HepG2 (cell line): ENCODE results near the gene CPE. TPM values are rescaled to one million over a fixed set of nuclear protein-coding genes. Genes with fewer than 3 reads are reported as not detected.

Experiments
- ATAC-seq: fragments of 200-7000 bp; cut with Tn5 transposase; 3 replicates; pipeline ENCODE4 v1.9.1; 2020; ENCODE audit warnings: mild to moderate bottlenecking, moderate library complexity
- BruUV-seq: library from RNA; stranded (reverse); fragments of 400-500 nt; replicated peaks from 2 replicates; lab custom pipeline; 2021; lab: Mats Ljungman, UMichigan
- CTCF ChIA-PET: fragments of 300-600 bp; formaldehyde crosslinking; extraction: SDS; loops from one replicate; lab custom pipeline; 2021; ENCODE audit warnings: low total read pairs, inconsistent platforms, low intra/inter-chr PET ratio; lab: Yijun Ruan, JAX
- POLR2A ChIA-PET: fragments of 350-600 bp; sonication (Branson Sonifier 250); formaldehyde crosslinking; loops from one replicate; lab custom pipeline; 2020; ENCODE audit warnings: antibody characterized with exemption, inconsistent platforms; lab: Yijun Ruan, JAX
- DNase-seq: peaks from one replicate; pipeline ENCODE4 v3.0.0-alpha.2; 2015; ENCODE audit warnings: low spot score
- FAIRE-seq: peaks from 3 replicates; lab custom pipeline; 2011; peaks lifted over from hg19 to GRCh38; lab: Jason Lieb, UNC
- H2AFZ ChIP-seq: one replicate; pipeline ENCODE4 v1.6.1; 2011; ENCODE audit warnings: low read length, inconsistent platforms
- H3K27ac ChIP-seq: fragments of 300-600 bp; 3 replicates; pipeline ENCODE4 v1.8.0; 2011; ENCODE audit warnings: mixed run types, mild to moderate bottlenecking, mixed read lengths, low read length, inconsistent platforms; ENCODE audit not compliant: insufficient read depth; ENCODE audit errors: extremely low read length
- H3K27me3 ChIP-seq, 2 experiments: fragments of 200-600 bp in 1 of 2; 2 replicates in 1 of 2; 3 replicates in 1 of 2; pipeline versions ENCODE4 v1.6.0 to v1.8.0; 2011; ENCODE audit warnings: low read length in 2 of 2, mild to moderate bottlenecking in 2 of 2, moderate library complexity in 2 of 2, inconsistent platforms in 1 of 2; ENCODE audit not compliant: insufficient read depth in 2 of 2, control insufficient read depth in 1 of 2
- H3K36me3 ChIP-seq, 2 experiments: fragments of 200-600 bp in 1 of 2; replicated peaks in 1 of 2; 2 replicates in 1 of 2; 3 replicates in 1 of 2; pipeline versions ENCODE4 v1.5.1 to v1.8.0; 2011; ENCODE audit warnings: low read length in 2 of 2, inconsistent platforms in 1 of 2; ENCODE audit not compliant: insufficient read depth in 2 of 2, control insufficient read depth in 1 of 2
- H3K4me1 ChIP-seq: 2 replicates; pipeline ENCODE4 v1.5.1; 2012; ENCODE audit warnings: low read length, inconsistent platforms; ENCODE audit not compliant: insufficient read depth
- H3K4me2 ChIP-seq: 2 replicates; pipeline ENCODE4 v1.6.0; 2011; ENCODE audit warnings: low read depth, low read length, inconsistent platforms
- H3K4me3 ChIP-seq, 3 experiments: fragments of 200-600 bp in 1 of 3; sonication (generic), shearing (Covaris generic) in 1 of 3; replicated peaks in 1 of 3; 2 replicates each; pipeline ENCODE4 v1.5.1; 2011 to 2016; ENCODE audit warnings: low read length in 3 of 3, inconsistent platforms in 2 of 3, low read depth in 2 of 3, mild to moderate bottlenecking in 2 of 3, control low read depth in 1 of 3, mixed read lengths in 1 of 3; ENCODE audit not compliant: insufficient read depth in 1 of 3
- H3K79me2 ChIP-seq: one replicate; pipeline ENCODE4 v1.6.1; 2011; ENCODE audit warnings: low read length, inconsistent platforms; ENCODE audit not compliant: insufficient read depth
- H3K9ac ChIP-seq: 2 replicates; pipeline ENCODE4 v1.6.0; 2011; ENCODE audit warnings: mild to moderate bottlenecking, low read depth, low read length, inconsistent platforms; ENCODE audit not compliant: insufficient read depth
- H3K9me3 ChIP-seq: 2 replicates; pipeline ENCODE4 v1.5.1; 2012; ENCODE audit warnings: mild to moderate bottlenecking, low read length
- H4K20me1 ChIP-seq: 2 replicates; pipeline ENCODE4 v1.6.0; 2011; ENCODE audit warnings: inconsistent platforms, mild to moderate bottlenecking, low read length, moderate library complexity; ENCODE audit not compliant: insufficient read depth
- BATF2 ChIP-seq: sonication (generic); formaldehyde crosslinking; IDR thresholded peaks from 2 replicates; pipeline ENCODE4 v1.8.0; 2022; ENCODE audit warnings: mild to moderate bottlenecking, missing genetic modification reagents, moderate library complexity
- BRD4 ChIP-seq: sonication (generic); formaldehyde crosslinking; IDR thresholded peaks from 2 replicates; pipeline ENCODE4 v1.4.0; 2020; ENCODE audit warnings: missing genetic modification reagents
- DPF2 ChIP-seq: sonication (generic); formaldehyde crosslinking; IDR thresholded peaks from 2 replicates; pipeline ENCODE4 v1.4.0; 2020; ENCODE audit warnings: mild to moderate bottlenecking, low read depth, missing genetic modification reagents, borderline replicate concordance
- DZIP1 ChIP-seq: sonication (generic); formaldehyde crosslinking; IDR thresholded peaks from 2 replicates; pipeline ENCODE4 v1.5.0; 2020; ENCODE audit warnings: mild to moderate bottlenecking, missing genetic modification reagents
- MAFF ChIP-seq: IDR thresholded peaks from 2 replicates; pipeline ENCODE4 v1.6.1; 2011; ENCODE audit warnings: low read depth, low read length, improper control_type of control experiment
- MAFK ChIP-seq, 2 experiments: IDR thresholded peaks in 1 of 2; conservative IDR thresholded peaks in 1 of 2; 2 replicates each; pipeline ENCODE4 v1.6.1; 2011; ENCODE audit warnings: improper control_type of control experiment in 2 of 2, low read length in 2 of 2
- PAF1 ChIP-seq: IDR thresholded peaks from 2 replicates; pipeline ENCODE4 v1.6.1; 2016; ENCODE audit warnings: missing genetic modification reagents, missing compliant biosample characterization
- RARG ChIP-seq: sonication (generic); formaldehyde crosslinking; IDR thresholded peaks from 2 replicates; pipeline ENCODE4 v1.4.0; 2020; ENCODE audit warnings: low read depth, mild to moderate bottlenecking, missing genetic modification reagents
- SNAPC5 ChIP-seq: sonication (generic); formaldehyde crosslinking; IDR thresholded peaks from 2 replicates; pipeline ENCODE4 v1.8.1; 2023; ENCODE audit warnings: mild to moderate bottlenecking, missing genetic modification reagents, borderline replicate concordance
- XBP1 ChIP-seq: sonication (generic); formaldehyde crosslinking; IDR thresholded peaks from 2 replicates; pipeline ENCODE4 v1.5.0; 2020; ENCODE audit warnings: missing genetic modification reagents
- ZBTB44 ChIP-seq: sonication (generic); formaldehyde crosslinking; IDR thresholded peaks from 2 replicates; pipeline ENCODE4 v1.4.0; 2020; ENCODE audit warnings: missing genetic modification reagents
- ZNF362 ChIP-seq: sonication (generic); formaldehyde crosslinking; IDR thresholded peaks from 2 replicates; pipeline ENCODE4 v1.4.0; 2020; ENCODE audit warnings: missing genetic modification reagents, mild to moderate bottlenecking, borderline replicate concordance
- WGBS: methylation state at CpG from one replicate; pipeline ENCODE4 v1.1.6; 2017; ENCODE audit warnings: low lambda C conversion rate; 5-methylcytosine and 5-hydroxymethylcytosine counted together
- in situ Hi-C: cut with HindIII; loops from 2 replicates; pipeline ENCODE4 v1.10.0; 2017; ENCODE audit warnings: low pct_unique_long_range_greater_than_20kb; ENCODE audit not compliant: extremely low pct_ligation_motif_present
- intact Hi-C: fragments of 100-400 bp; cut with micrococcal nuclease; formaldehyde crosslinking; loops from one replicate; pipeline ENCODE4 v1.10.0; 2022; ENCODE audit not compliant: unreplicated experiment
- polyA plus RNA-seq, 8 experiments: library from polyadenylated mRNA; depleted of rRNA in 3 of 8; stranded (reverse) in 7 of 8; unstranded in 1 of 8; fragments of >200 nt; fragmentation: Illumina TruSeq in 4 of 8; extraction: Trizol in 4 of 8; gene quantifications; 2 replicates each; pipeline versions ENCODE4 v1.2.1 to v1.2.3, GENCODE V29; 2011 to 2016; ENCODE audit warnings: low read depth in 4 of 8, missing spikeins in 1 of 8, mixed read lengths in 1 of 8; ENCODE audit not compliant: insufficient read depth in 1 of 8
- total RNA-seq, 5 experiments: library from RNA; depleted of rRNA; stranded (reverse); fragments of >200 nt; fragmentation: Illumina TruSeq; extraction: Trizol; gene quantifications; 2 replicates each; pipeline ENCODE4 v1.2.3, GENCODE V29; 2016; ENCODE audit warnings: low read depth in 1 of 5

The CPE gene
- total and polyA plus RNA-seq, 2 of the 13 experiments (the other 11 are each of a cell fraction or from before 2014, with no cell fraction given): 268 to 852 TPM

- no peak overlapping the region for H3K9ac ChIP-seq
- 100% methylated on average over 4 of the region's 4 CpGs for WGBS
- BruUV-seq: no TSS peak
- DNase-seq (no peak), FAIRE-seq (no peak), ATAC-seq (no peak)
- peaks cover 5 to 35% of the 10 kb centered on the region in 2 experiments; a peak in 4 of 5 replicates for H3K36me3 ChIP-seq
- peaks cover 5% of the 10 kb centered on the region for H3K79me2 ChIP-seq
- intact Hi-C loops: no loop called here
- in situ Hi-C loops: no loop called here
- POLR2A ChIA-PET: no interaction called here
- H3K4me2 ChIP-seq: no peak overlapping the region
- H3K9me3 ChIP-seq: no peaks in the 10 kb centered on the region
- no peaks in the 10 kb centered on the region for H3K27me3 ChIP-seq
- no peaks in the 10 kb centered on the region for H4K20me1 ChIP-seq
- H3K27ac ChIP-seq: no peak overlapping the region
- H2AFZ ChIP-seq: no peak overlapping the region
- no peaks in the 10 kb centered on the region for H3K4me1 ChIP-seq
- TF ChIP-seq PAF1 (CRISPR knock-in tag) (no peak), MAFK (conservative IDR thresholded peaks at IDR 0.05 in 1 of 2, IDR thresholded peaks at IDR 0.05 in 1 of 2; ENCODE audit: low read length in 2 of 2) (peak; percentile 63 to 87; a peak in 3 of 4 replicates), MAFF (peak; percentile 63)
- TF ChIP-seq, all 625 proteins: peak for 2
- no peak overlapping the region for H3K4me3 ChIP-seq
- CTCF ChIA-PET: no interaction called here
Measured at GRCh38 chr4:165404696-165405095, 25.9 kb downstream of the CPE start.

- POLR2A ChIA-PET: interaction anchor here (0.7 kb wide), 1 partner anchor 55 kb away, joined by 3 read pairs; no protein-coding TSS in a partner anchor
- no TSS peak for BruUV-seq
- TF ChIP-seq DZIP1 (no peak), DPF2 (CRISPR knock-in tag) (no peak), RARG (CRISPR knock-in tag) (no peak), SNAPC5 (no peak), ZBTB44 (CRISPR knock-in tag) (no peak), BRD4 (CRISPR knock-in tag) (no peak), ZNF362 (no peak), BATF2 (CRISPR knock-in tag) (no peak), XBP1 (no peak)
Measured at GRCh38 chr4:165410214-165410613, 31.4 kb downstream of the CPE start.

More at GRCh38 chr4:165410214-165410613, 31.4 kb downstream of the CPE start:
- no peak overlapping the region for H2AFZ ChIP-seq
- H3K27ac ChIP-seq: no peak overlapping the region
- no peaks in the 10 kb centered on the region for H3K79me2 ChIP-seq
- no peak overlapping the region for H3K4me2 ChIP-seq
- in situ Hi-C loops: no loop called here
- intact Hi-C loops: no loop called here
- peaks cover 0 to 9% of the 10 kb centered on the region in 2 experiments; a peak in 3 of 5 replicates for H3K36me3 ChIP-seq
- WGBS: 87% methylated on average over 2 of the region's 2 CpGs
- no peak for DNase-seq
- CTCF ChIA-PET: no interaction called here
- no peak for ATAC-seq
- no peaks in the 10 kb centered on the region for H3K9me3 ChIP-seq
- H4K20me1 ChIP-seq: no peaks in the 10 kb centered on the region
- no peaks in the 10 kb centered on the region for H3K4me1 ChIP-seq
- no peaks in the 10 kb centered on the region; a peak in 1 of 5 replicates for H3K27me3 ChIP-seq
- no peak for FAIRE-seq
- H3K9ac ChIP-seq: no peak overlapping the region
- no peak overlapping the region for H3K4me3 ChIP-seq
